Ovary (tissue), 9 donors: ENCODE measurements around the gene DMGDH. TPM values are rescaled to one million over a fixed set of nuclear protein-coding genes. Genes with fewer than 3 reads are reported as not detected.

Source experiments
- DNase-seq, 5 donors: peaks; one replicate each; pipeline ENCODE4 v3.0.0-alpha.2; 2019 to 2020
- H3K27ac ChIP-seq, 2 donors: fragments of 200-600 bp; one replicate each; pipeline versions ENCODE4 v1.5.1 to v1.8.0; 2019 to 2022
- H3K27me3 ChIP-seq: fragments of 200-600 bp; one replicate; pipeline ENCODE4 v1.8.0; 2022
- H3K36me3 ChIP-seq: fragments of 200-600 bp; sonication (generic); one replicate; pipeline ENCODE4 v1.5.1; 2019
- H3K4me1 ChIP-seq: one replicate; pipeline ENCODE4 v1.8.1; 2013; ENCODE audit warnings: mild to moderate bottlenecking, moderate library complexity; ENCODE audit not compliant: insufficient read depth
- H3K4me3 ChIP-seq: fragments of 200-600 bp; sonication (generic); one replicate; pipeline ENCODE4 v1.5.1; 2017
- H3K9me3 ChIP-seq, 2 donors: fragments of 200-600 bp in 1 of 2; sonication (generic) in 1 of 2; one replicate each; pipeline versions ENCODE4 v1.5.1 to v1.8.1; 2013 to 2019; ENCODE audit warnings: mild to moderate bottlenecking in 1 of 2, moderate library complexity in 1 of 2
- CTCF ChIP-seq, 3 donors: fragments of 450-650 bp in 2 of 3; fragments of 200-600 bp in 1 of 3; IDR thresholded peaks; one replicate each; pipeline versions ENCODE4 v1.5.1 to v1.8.0; 2016 to 2022; ENCODE audit warnings: antibody characterized with exemption in 3 of 3, mild to moderate bottlenecking in 1 of 3
- EP300 ChIP-seq: sonication (generic); formaldehyde crosslinking; IDR thresholded peaks from one replicate; pipeline ENCODE4 v1.6.1; 2017; ENCODE audit warnings: antibody characterized with exemption
- POLR2A ChIP-seq: fragments of 450-650 bp; IDR thresholded peaks from one replicate; pipeline ENCODE4 v1.6.1; 2017; ENCODE audit warnings: antibody characterized with exemption, mild to moderate bottlenecking, moderate library complexity
- WGBS, 3 donors: extraction: QIAGEN DNeasy Blood & Tissue Kit in 1 of 3; methylation state at CpG; one replicate each; pipeline versions ENCODE4 v1.1.5 to v1.1.7; 2013 to 2017; 5-methylcytosine and 5-hydroxymethylcytosine counted together
- intact Hi-C, 4 donors: fragments of 100-400 bp; cut with DNase I; formaldehyde crosslinking; loops; one replicate each; pipeline versions ENCODE4 v1.11.0 to v1.15.1; 2022 to 2023
- polyA plus RNA-seq, 2 donors: library from polyadenylated mRNA; stranded (reverse); fragments of 200-250 nt in 1 of 2; fragments of 350-450 nt in 1 of 2; fragmentation: Illumina TruSeq in 1 of 2; extraction: RNeasy Lipid Tissue Mini Kit (QIAGEN cat#74804) in 1 of 2; gene quantifications; one replicate each; pipeline ENCODE4 v1.2.3, GENCODE V29; 2013 to 2014
- total RNA-seq, 7 donors: library from RNA; depleted of rRNA in 2 of 7; stranded (reverse); fragments of >200 nt in 2 of 7; fragmentation: NEBNext Ultra II Directional in 3 of 7; extraction: Animal tissue kit (Norgen Biotek cat#: 25700) in 3 of 7; gene quantifications; one replicate each; pipeline versions ENCODE4 v1.1.0 to v1.2.4, GENCODE V29; 2016 to 2023
- donor health status: DM: no; HTN: no; CAD: no; lungs with moderate emphysema.
- donor health status: DM: no; HTN: no; CAD: no.
- donor health status: Bipolar disorder and iron deficiency.
- donor health status: DM: yes; HTN: yes; CAD: no.
- donor health status: DM: no; HTN: no; CAD: no.
- donor health status: DM: yes; HTN: yes; CAD: no.

DMGDH gene
- total and polyA plus RNA-seq, 9 donors, result 2.1 to 5.8 (median 4.2) TPM

DNA sequence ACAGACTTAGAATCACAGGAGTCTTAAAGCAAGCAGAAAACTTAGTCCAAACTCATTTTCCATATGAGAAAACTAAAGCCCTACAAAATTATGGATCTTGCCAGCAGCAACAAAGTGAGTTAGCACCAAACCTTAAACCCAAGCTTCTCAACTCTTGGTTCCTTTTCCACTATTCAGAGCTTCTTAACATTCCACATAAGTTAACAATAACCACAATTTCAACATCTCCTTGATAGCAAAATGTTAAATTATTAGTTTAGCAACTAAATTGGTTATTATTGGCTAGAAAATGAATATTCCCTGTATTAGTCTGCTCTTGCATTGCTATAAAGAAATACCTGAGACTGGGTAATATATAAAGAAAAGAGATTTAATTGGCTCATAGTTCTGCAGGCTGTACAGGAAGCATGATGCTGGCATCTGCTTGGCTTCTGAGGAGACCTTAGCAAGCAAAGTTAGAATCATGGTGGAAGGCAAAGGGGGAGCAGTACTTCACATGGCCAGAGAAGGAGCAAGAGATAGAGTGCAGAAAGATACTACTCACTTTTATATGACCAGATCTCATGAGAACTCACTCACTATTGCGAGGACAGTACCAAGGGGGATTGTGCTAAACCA is 58.1 kb downstream of the DMGDH start:
- H3K27me3 ChIP-seq, result no peaks in the 10 kb centered on the region
- intact Hi-C loops, result no loop called here
- H3K36me3 ChIP-seq, result no peaks in the 10 kb centered on the region
- H3K4me3 ChIP-seq, result no peak overlapping the region
- WGBS, 3 donors, result 90 to 98% (median 94%) methylated on average over 1 of the region's 1 CpG
- no peak overlapping the region for H3K27ac ChIP-seq
- no peaks in the 10 kb centered on the region for H3K9me3 ChIP-seq
- TF ChIP-seq CTCF (IDR thresholded peaks at IDR 0.05) (no peak), POLR2A (no peak), EP300 (no peak)
- H3K4me1 ChIP-seq, result no peaks in the 10 kb centered on the region
- no peak for DNase-seq

- no peaks in the 10 kb centered on the region for H3K27me3 ChIP-seq
- WGBS, 3 donors, result 64 to 99% (median 98%) methylated on average over 3 of the region's 3 CpGs
- H3K36me3 ChIP-seq, result no peaks in the 10 kb centered on the region
- DNase-seq, result no peak
- intact Hi-C loops, result no loop called here
- no peaks in the 10 kb centered on the region for H3K9me3 ChIP-seq
- H3K4me3 ChIP-seq, result no peak overlapping the region
- H3K27ac ChIP-seq, result no peak overlapping the region
- no peak for TF ChIP-seq CTCF (IDR thresholded peaks at IDR 0.05)
- TF ChIP-seq EP300, result no peak
- no peak for TF ChIP-seq POLR2A
- no peaks in the 10 kb centered on the region for H3K4me1 ChIP-seq
Measured at GRCh38 chr5:79008362-79008761, 61.1 kb downstream of the DMGDH start.

DNA sequence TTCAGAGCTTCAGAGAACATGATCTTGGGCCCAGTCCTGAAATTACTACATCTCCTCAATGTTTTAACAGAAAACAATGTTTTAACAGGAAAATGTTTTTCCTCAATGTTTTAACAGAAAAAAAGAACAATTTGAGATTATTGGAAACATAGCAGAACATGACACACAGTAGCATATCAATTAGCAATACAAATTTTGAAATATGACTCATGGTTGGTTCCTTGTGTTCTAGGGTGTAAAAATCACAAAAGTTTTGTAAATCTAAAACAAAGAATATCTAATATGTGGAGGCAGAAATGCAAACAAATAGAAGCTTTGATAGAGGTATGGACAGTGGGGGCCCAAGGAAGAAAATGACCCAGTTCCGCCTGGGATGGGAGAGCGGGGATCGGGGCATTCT is 61.6 kb downstream of the DMGDH start:
- TF ChIP-seq CTCF (IDR thresholded peaks at IDR 0.05), result no peak
- no peak for TF ChIP-seq POLR2A
- no peak for TF ChIP-seq EP300
- H3K4me3 ChIP-seq, result no peak overlapping the region
- H3K36me3 ChIP-seq, result no peaks in the 10 kb centered on the region
- H3K27me3 ChIP-seq, result no peaks in the 10 kb centered on the region
- no peak overlapping the region for H3K27ac ChIP-seq
- 99 to 100% (median 100%) methylated on average over 3 of the region's 3 CpGs for whole genome bisulfite sequencing, 3 donors
- H3K4me1 ChIP-seq, result no peaks in the 10 kb centered on the region
- intact Hi-C loops, result no loop called here
- DNase-seq, result no peak
- no peaks in the 10 kb centered on the region for H3K9me3 ChIP-seq

GRCh38 chr5:79005936-79006631 is 63.4 kb downstream of the DMGDH start:
- WGBS, 3 donors, result 88 to 91% (median 90%) methylated on average over 6 of the region's 6 CpGs
- TF ChIP-seq CTCF (IDR thresholded peaks at IDR 0.05) (no peak), POLR2A (no peak), EP300 (no peak)
- intact Hi-C loops, result no loop called here

More at GRCh38 chr5:79005936-79006631, 63.4 kb downstream of the DMGDH start:
- Histone ChIP-seq H3K9me3 (no peaks in the 10 kb centered on the region), H3K4me3 (no peak overlapping the region), H3K36me3 (no peaks in the 10 kb centered on the region), H3K4me1 (no peaks in the 10 kb centered on the region), H3K27me3 (no peaks in the 10 kb centered on the region), H3K27ac (no peak overlapping the region)
- DNase-seq, result no peak
